GM18517 (cell line): ENCODE results near the gene EXT2.

Experiments
- ATAC-seq: cut with Tn5 transposase; IDR thresholded peaks from one replicate; pipeline ENCODE4 v1.9.1; 2021; ENCODE audit warnings: mild to moderate bottlenecking, moderate library complexity; ENCODE audit not compliant: unreplicated experiment

Gene EXT2

DNA sequence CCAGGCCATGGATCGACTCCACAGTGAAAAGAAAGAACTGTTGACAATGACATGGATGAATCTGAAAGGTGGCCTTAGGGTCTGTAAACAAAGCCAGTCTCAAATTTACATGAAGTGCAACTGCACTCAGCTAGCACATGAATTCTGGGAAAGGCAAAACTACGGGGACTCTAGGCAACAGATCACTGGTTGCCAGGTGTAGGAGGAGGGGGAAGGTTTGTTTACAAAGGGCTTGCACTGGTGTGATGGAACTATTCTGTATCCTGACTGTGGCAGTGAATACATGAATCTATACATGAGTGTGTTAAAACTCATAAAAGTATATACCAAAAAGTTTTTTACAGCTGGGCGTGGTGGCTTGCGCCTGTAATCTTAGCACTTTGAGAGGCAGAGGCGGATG is 187.1 kb downstream of the EXT2 start:
- no peak for ATAC-seq

DNA sequence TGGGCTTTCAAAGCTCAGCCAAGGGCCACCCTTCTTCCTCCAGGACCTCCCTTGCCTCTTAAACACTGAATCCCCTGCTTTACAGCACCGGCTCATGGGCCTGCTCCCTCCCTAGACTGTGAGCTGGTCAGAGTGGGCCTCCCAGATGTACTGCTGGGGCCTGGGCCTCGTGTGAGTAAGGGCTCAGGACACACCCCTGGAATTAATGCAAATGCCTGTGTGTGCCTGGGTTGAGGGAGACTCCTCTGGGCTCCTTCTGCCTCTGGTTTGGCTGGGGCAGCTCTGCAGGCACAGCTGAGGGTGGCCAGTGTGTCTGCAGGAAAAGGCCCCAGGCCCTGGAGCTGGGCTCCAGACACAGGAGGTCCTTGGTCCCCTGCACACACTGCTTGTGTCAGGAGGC is 190.3 kb downstream of the EXT2 start:
- ATAC-seq = no peak

DNA sequence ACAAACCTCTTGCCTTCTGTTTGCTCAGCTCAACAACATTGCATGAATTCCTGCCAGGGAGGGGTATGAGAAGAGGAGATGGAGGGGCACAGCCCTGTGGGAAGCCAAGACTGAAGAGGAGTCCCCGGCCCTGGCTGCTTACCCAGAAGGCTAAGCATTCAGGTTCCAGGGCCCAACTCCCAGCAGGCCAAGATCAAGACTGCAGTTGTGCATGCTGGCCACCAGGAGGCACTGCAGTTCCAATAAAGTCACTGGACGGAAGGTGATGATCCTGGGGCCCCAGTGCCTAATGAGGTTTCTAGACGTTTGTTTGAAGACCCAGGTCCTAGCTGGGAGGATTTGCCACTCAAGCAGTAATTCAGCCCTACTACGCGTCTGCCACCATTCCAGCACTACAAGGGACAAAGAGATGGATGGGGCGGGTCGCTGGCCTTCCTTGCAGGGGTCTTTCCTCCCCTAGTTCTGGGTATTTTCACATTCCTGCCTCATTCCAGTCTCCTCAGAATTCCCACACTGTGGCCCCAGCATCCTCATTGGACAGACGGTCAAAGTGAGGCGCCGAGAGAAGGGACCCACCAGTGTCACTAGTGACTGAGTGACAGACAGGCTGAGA is 190.9 kb downstream of the EXT2 start:
- ATAC-seq = no peak

DNA sequence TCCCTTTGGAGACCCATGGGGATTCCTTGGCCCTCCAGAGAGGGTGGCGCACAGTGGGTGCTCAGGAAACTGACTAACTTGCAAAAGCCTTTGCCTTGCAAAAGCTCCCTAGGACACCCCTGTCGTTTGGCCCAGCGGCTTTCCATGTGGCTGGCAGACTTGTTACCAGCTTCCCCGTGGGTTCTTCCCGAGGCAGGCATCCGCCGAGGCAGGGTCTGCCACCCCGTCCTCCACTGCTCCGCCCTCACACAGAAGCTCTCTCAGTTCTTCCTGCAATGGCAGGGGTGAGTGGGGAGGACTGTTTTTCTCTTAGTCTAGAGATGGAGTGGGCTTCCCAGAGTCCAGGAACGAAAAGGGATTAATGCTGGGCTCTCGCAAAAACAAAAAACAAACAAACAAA is 191.4 kb downstream of the EXT2 start:
- no peak for ATAC-seq

DNA sequence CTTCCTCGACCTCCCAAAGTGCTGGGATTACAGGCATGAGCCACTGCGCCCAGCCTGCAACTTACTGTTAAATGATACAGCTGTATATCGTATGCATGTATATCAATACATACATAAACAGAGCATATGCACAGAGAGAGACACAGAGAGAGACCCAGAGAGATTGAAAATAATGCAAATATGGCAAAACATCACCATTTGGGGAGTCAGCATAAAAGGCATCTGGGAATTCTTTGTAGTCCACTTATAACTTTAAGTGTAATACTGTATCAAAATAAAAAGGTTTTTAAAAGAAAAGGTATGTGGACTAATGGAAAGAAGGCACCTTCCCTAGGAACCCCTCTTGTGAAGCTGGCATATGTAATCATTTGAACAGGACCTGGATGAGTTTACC is 192.7 kb downstream of the EXT2 start:
- ATAC-seq = no peak

DNA sequence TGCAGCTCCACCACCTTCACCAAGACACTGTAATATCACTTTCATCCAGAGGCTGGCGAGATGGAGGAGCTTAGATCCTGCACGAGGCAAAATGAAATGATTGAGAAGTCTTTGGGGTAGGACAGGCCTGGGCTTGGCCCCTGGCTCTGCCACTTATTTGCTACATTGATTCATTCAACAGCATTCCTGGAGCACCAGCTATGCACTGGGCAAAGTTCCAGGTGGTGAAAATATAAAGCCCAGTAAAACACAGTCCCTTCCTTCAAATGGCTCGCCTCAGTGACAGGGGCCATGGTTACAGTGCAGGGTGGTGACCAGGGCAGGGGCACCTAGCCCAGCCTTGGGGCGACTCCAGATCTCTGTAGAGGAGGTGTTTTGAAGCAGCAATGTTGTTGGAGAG is 194.7 kb downstream of the EXT2 start:
- ATAC-seq = no peak
